Activated naive CD8-positive, alpha-beta T cell treated with anti-CD3 and anti-CD28 coated beads, Interleukin-2, amount 50 U/mL, for 24 hours (primary cell): ENCODE results near the gene THAP10.
"Not testable (repeated sequence)": the region's sequence is repeated elsewhere in the genome, so short reads cannot be mapped to it uniquely, and the experiment has no call there.

Source experiments
- ATAC-seq: fragments of 150-1000 bp; cut with Tn5 transposase; one replicate; pipeline ENCODE4 v1.10.0; 2021
- DNase-seq: peaks from one replicate; pipeline ENCODE4 v3.0.0; 2021
- H3K27ac Mint-ChIP-seq: one replicate; pipeline ENCODE4 v1.8.0; 2021; ENCODE audit warnings: mild to moderate bottlenecking, mixed read lengths
- H3K27me3 Mint-ChIP-seq: one replicate; pipeline ENCODE4 v1.8.0; 2021; ENCODE audit warnings: mixed read lengths
- H3K36me3 Mint-ChIP-seq: one replicate; pipeline ENCODE4 v1.8.0; 2021; ENCODE audit warnings: low read depth, mixed read lengths
- H3K4me1 Mint-ChIP-seq: one replicate; pipeline ENCODE4 v1.8.0; 2021; ENCODE audit warnings: mixed read lengths
- H3K4me3 Mint-ChIP-seq: one replicate; pipeline ENCODE4 v1.8.0; 2021; ENCODE audit warnings: mild to moderate bottlenecking, moderate library complexity, mixed read lengths
- H3K9me3 Mint-ChIP-seq: one replicate; pipeline ENCODE4 v1.8.0; 2021; ENCODE audit warnings: mixed read lengths

The THAP10 gene

GRCh38 chr15:70892002-70892911, at the start of gene THAP10, which contains the start of gene LRRC49:
Gene THAP10 (minus strand): TSS chr15:70892433. CDS start chr15:70892272, 161 bp downstream.
Gene LRRC49 (plus strand): TSS chr15:70892826. CDS start chr15:70892895, 69 bp downstream.
- peaks cover 47% of the 10 kb centered on the region for H3K27me3 Mint-ChIP-seq
- peaks cover 10% of the 10 kb centered on the region for H3K4me1 Mint-ChIP-seq
- H3K9me3 Mint-ChIP-seq: no peaks in the 10 kb centered on the region
- ATAC-seq (peak; percentile 80), DNase-seq (peak; percentile 56)
- peak within 1 kb of the TSS; percentile 88 for H3K4me3 Mint-ChIP-seq
- peaks cover 4% of the 10 kb centered on the region for H3K36me3 Mint-ChIP-seq
- H3K27ac Mint-ChIP-seq: peak within 1 kb of the TSS; percentile 88

GRCh38 chr15:70936326-70936725, 44.1 kb upstream of the THAP10 start:
- ATAC-seq (no peak), DNase-seq (no peak)
- H3K9me3 Mint-ChIP-seq: no peaks in the 10 kb centered on the region
- no peak overlapping the region for H3K4me3 Mint-ChIP-seq
- no peaks in the 10 kb centered on the region for H3K4me1 Mint-ChIP-seq
- no peaks in the 10 kb centered on the region for H3K36me3 Mint-ChIP-seq
- peaks cover 2% of the 10 kb centered on the region for H3K27me3 Mint-ChIP-seq
- H3K27ac Mint-ChIP-seq: no peak overlapping the region

- Mint-ChIP-seq H3K36me3 (no peaks in the 10 kb centered on the region), H3K4me3 (no peak overlapping the region), H3K9me3 (no peaks in the 10 kb centered on the region), H3K27me3 (peaks cover 2% of the 10 kb centered on the region), H3K27ac (no peak overlapping the region), H3K4me1 (no peaks in the 10 kb centered on the region)
- no peak for DNase-seq
- no peak for ATAC-seq
These were observed 43.4 kb upstream of the THAP10 start for GRCh38 chr15:70935631-70936030.

GRCh38 chr15:70933411-70933810, 41.2 kb upstream of the THAP10 start:
- Mint-ChIP-seq H3K9me3 (no peaks in the 10 kb centered on the region), H3K4me1 (no peaks in the 10 kb centered on the region), H3K27me3 (peaks cover 6% of the 10 kb centered on the region), H3K27ac (no peak overlapping the region), H3K36me3 (no peaks in the 10 kb centered on the region), H3K4me3 (no peak overlapping the region)
- ATAC-seq (no peak), DNase-seq (no peak)

- no peaks in the 10 kb centered on the region for H3K4me1 Mint-ChIP-seq
- DNase-seq (no peak), ATAC-seq (no peak)
- no peaks in the 10 kb centered on the region for H3K36me3 Mint-ChIP-seq
- H3K4me3 Mint-ChIP-seq: no peak overlapping the region
- H3K27me3 Mint-ChIP-seq: peaks cover 9% of the 10 kb centered on the region
- H3K9me3 Mint-ChIP-seq: no peaks in the 10 kb centered on the region
- H3K27ac Mint-ChIP-seq: no peak overlapping the region
These were observed 40.2 kb upstream of the THAP10 start for GRCh38 chr15:70932397-70932796.

- Mint-ChIP-seq H3K27me3 (peaks cover 12% of the 10 kb centered on the region), H3K36me3 (no peaks in the 10 kb centered on the region), H3K4me1 (no peaks in the 10 kb centered on the region), H3K27ac (no peak overlapping the region), H3K9me3 (no peaks in the 10 kb centered on the region), H3K4me3 (no peak overlapping the region)
- ATAC-seq: no peak
- DNase-seq: no peak
These were observed 39.6 kb upstream of the THAP10 start for GRCh38 chr15:70931821-70932220.

- peaks cover 30% of the 10 kb centered on the region for H3K27me3 Mint-ChIP-seq
- H3K27ac Mint-ChIP-seq, DNase-seq, H3K4me3 Mint-ChIP-seq, ATAC-seq, H3K36me3 Mint-ChIP-seq, H3K9me3 Mint-ChIP-seq, H3K4me1 Mint-ChIP-seq: not testable (repeated sequence)
These were observed 34.7 kb upstream of the THAP10 start for GRCh38 chr15:70926914-70927313.

- H3K9me3 Mint-ChIP-seq: peaks cover 3% of the 10 kb centered on the region
- no peaks in the 10 kb centered on the region for H3K36me3 Mint-ChIP-seq
- peaks cover 26% of the 10 kb centered on the region for H3K27me3 Mint-ChIP-seq
- no peaks in the 10 kb centered on the region for H3K4me1 Mint-ChIP-seq
- no peak for DNase-seq
- H3K4me3 Mint-ChIP-seq: no peak overlapping the region
- H3K27ac Mint-ChIP-seq: no peak overlapping the region
- ATAC-seq: no peak
These were observed 31.3 kb upstream of the THAP10 start for GRCh38 chr15:70923311-70924080.

- Mint-ChIP-seq H3K4me1 (no peaks in the 10 kb centered on the region), H3K27me3 (peaks cover 23% of the 10 kb centered on the region), H3K27ac (no peak overlapping the region), H3K9me3 (peaks cover 3% of the 10 kb centered on the region), H3K36me3 (no peaks in the 10 kb centered on the region), H3K4me3 (no peak overlapping the region)
- DNase-seq (no peak), ATAC-seq (no peak)
These were observed 29.9 kb upstream of the THAP10 start for GRCh38 chr15:70922119-70922518.

GRCh38 chr15:70920981-70921696, 28.9 kb upstream of the THAP10 start:
- H3K9me3 Mint-ChIP-seq: peaks cover 3% of the 10 kb centered on the region

GRCh38 chr15:70917955-70918354, 25.7 kb upstream of the THAP10 start:
- H3K27me3 Mint-ChIP-seq: peaks cover 9% of the 10 kb centered on the region
- no peaks in the 10 kb centered on the region for H3K4me1 Mint-ChIP-seq
- H3K4me3 Mint-ChIP-seq: no peak overlapping the region
- H3K36me3 Mint-ChIP-seq: no peaks in the 10 kb centered on the region
- ATAC-seq (no peak), DNase-seq (no peak)
- H3K9me3 Mint-ChIP-seq: peaks cover 3% of the 10 kb centered on the region
- H3K27ac Mint-ChIP-seq: no peak overlapping the region

More at GRCh38 chr15:70920981-70921696, 28.9 kb upstream of the THAP10 start:
- Mint-ChIP-seq H3K4me1 (no peaks in the 10 kb centered on the region), H3K36me3 (no peaks in the 10 kb centered on the region), H3K4me3 (no peak overlapping the region), H3K27ac (no peak overlapping the region), H3K27me3 (peaks cover 17% of the 10 kb centered on the region)
- no peak for ATAC-seq
- no peak for DNase-seq

GRCh38 chr15:70916531-70916930, 24.3 kb upstream of the THAP10 start:
- no peak for ATAC-seq
- H3K4me1 Mint-ChIP-seq: no peaks in the 10 kb centered on the region
- no peaks in the 10 kb centered on the region for H3K36me3 Mint-ChIP-seq

GRCh38 chr15:70912187-70912586, 20.0 kb upstream of the THAP10 start:
- no peak for DNase-seq

More at GRCh38 chr15:70916531-70916930, 24.3 kb upstream of the THAP10 start:
- DNase-seq: no peak
- Mint-ChIP-seq H3K9me3 (no peaks in the 10 kb centered on the region), H3K27me3 (peaks cover 6% of the 10 kb centered on the region), H3K27ac (no peak overlapping the region), H3K4me3 (no peak overlapping the region)

GRCh38 chr15:70910958-70911357, 18.7 kb upstream of the THAP10 start:
- Mint-ChIP-seq H3K4me1 (no peaks in the 10 kb centered on the region), H3K27ac (no peak overlapping the region), H3K9me3 (peaks cover 19% of the 10 kb centered on the region), H3K27me3 (peaks cover 13% of the 10 kb centered on the region), H3K4me3 (no peak overlapping the region), H3K36me3 (peaks cover 4% of the 10 kb centered on the region)
- DNase-seq (no peak), ATAC-seq (no peak)

More at GRCh38 chr15:70912187-70912586, 20.0 kb upstream of the THAP10 start:
- Mint-ChIP-seq H3K4me3 (no peak overlapping the region), H3K27me3 (peaks cover 10% of the 10 kb centered on the region), H3K4me1 (no peaks in the 10 kb centered on the region), H3K27ac (no peak overlapping the region), H3K36me3 (peaks cover 4% of the 10 kb centered on the region), H3K9me3 (peaks cover 19% of the 10 kb centered on the region)
- ATAC-seq: no peak
